ENCODE results near the gene LCLAT1.
"Not testable (repeated sequence)": the region's sequence is repeated elsewhere in the genome, so short reads cannot be mapped to it uniquely, and the experiment has no call there.

LCLAT1 gene

GRCh38 chr2:30612371-30612770, 165.3 kb downstream of the LCLAT1 start:
- DNase-seq: no peak

- peak; percentile 0 for DNase-seq
Measured at GRCh38 chr2:30613001-30613400, 166.0 kb downstream of the LCLAT1 start.

GRCh38 chr2:30614227-30614626, 167.2 kb downstream of the LCLAT1 start:
- not testable (repeated sequence) for DNase-seq

- no peak for DNase-seq
Measured at GRCh38 chr2:30615926-30616325, 168.9 kb downstream of the LCLAT1 start.

GRCh38 chr2:30620102-30620501, 173.1 kb downstream of the LCLAT1 start:
- no peak for DNase-seq

GRCh38 chr2:30621836-30622235, 174.8 kb downstream of the LCLAT1 start:
- DNase-seq: no peak

- no peak for DNase-seq
Measured at GRCh38 chr2:30622452-30622851, 175.4 kb downstream of the LCLAT1 start.

GRCh38 chr2:30625276-30625675, 178.2 kb downstream of the LCLAT1 start:
- no peak for DNase-seq

- DNase-seq: no peak
Measured at GRCh38 chr2:30625701-30626100, 178.7 kb downstream of the LCLAT1 start.

GRCh38 chr2:30626397-30626796, 179.4 kb downstream of the LCLAT1 start:
- DNase-seq: peak; percentile 54

- no peak for DNase-seq
Measured at GRCh38 chr2:30627151-30627550, 180.1 kb downstream of the LCLAT1 start.

- DNase-seq: no peak
Measured at GRCh38 chr2:30628341-30628740, 181.3 kb downstream of the LCLAT1 start.

GRCh38 chr2:30629866-30630265, 182.8 kb downstream of the LCLAT1 start:
- no peak for DNase-seq

GRCh38 chr2:30631051-30631671, 184.1 kb downstream of the LCLAT1 start:
- no peak for DNase-seq

GRCh38 chr2:30633039-30633438, 186.0 kb downstream of the LCLAT1 start:
- DNase-seq: no peak

- no peak for DNase-seq
Measured at GRCh38 chr2:30636311-30636710, 189.3 kb downstream of the LCLAT1 start.

- no peak for DNase-seq
Measured at GRCh38 chr2:30639836-30640235, 192.8 kb downstream of the LCLAT1 start.

GRCh38 chr2:30641765-30642345, 194.8 kb downstream of the LCLAT1 start:
- DNase-seq: peak; percentile 8

GRCh38 chr2:30643013-30643412, 196.0 kb downstream of the LCLAT1 start:
- not testable (repeated sequence) for DNase-seq

- no peak for DNase-seq
Measured at GRCh38 chr2:30643674-30644073, 196.6 kb downstream of the LCLAT1 start.

- DNase-seq: no peak
Measured at GRCh38 chr2:30645081-30645744, 198.2 kb downstream of the LCLAT1 start.

GRCh38 chr2:30645745-30646119, 198.7 kb downstream of the LCLAT1 start:
- no peak for DNase-seq

GRCh38 chr2:30647752-30648457, 200.9 kb downstream of the LCLAT1 start:
- DNase-seq: no peak

- DNase-seq: no peak
Measured at GRCh38 chr2:30649278-30649677, 202.2 kb downstream of the LCLAT1 start.

Data from inflammatory macrophage treated with lipopolysaccharide for 4 hours (primary cell).